CD8-positive, alpha-beta memory T cell (primary cell): ENCODE measurements around the gene MAST3. TPM values are rescaled to one million over a fixed set of nuclear protein-coding genes. Genes with fewer than 3 reads are reported as not detected.

Source experiments
- CTCF ChIA-PET: fragments of 350-600 bp; sonication (Branson Sonifier 250); formaldehyde crosslinking; loops from one replicate; lab custom pipeline; 2021; ENCODE audit warnings: antibody characterized with exemption; lab: Charles Lee
- POLR2A ChIA-PET: fragments of 350-600 bp; sonication (Branson Sonifier 250); formaldehyde crosslinking; loops from one replicate; lab custom pipeline; 2021; ENCODE audit warnings: antibody characterized with exemption; lab: Charles Lee
- DNase-seq, 5 donors: peaks; one replicate each; pipeline versions ENCODE4 v3.0.0 to v3.0.0-alpha.2; 2020 to 2022; ENCODE audit warnings: mixed read lengths in 1 of 5
- H3K27ac ChIP-seq: one replicate; pipeline ENCODE4 v1.7.0; 2013; ENCODE audit warnings: low read depth, mild to moderate bottlenecking, low read length, moderate library complexity
- H3K27me3 ChIP-seq: 2 replicates; pipeline ENCODE4 v1.7.0; 2013; ENCODE audit warnings: low read length, mild to moderate bottlenecking; ENCODE audit not compliant: insufficient read depth, poor library complexity, severe bottlenecking
- H3K36me3 ChIP-seq: 2 replicates; pipeline ENCODE4 v1.7.0; 2013; ENCODE audit warnings: mild to moderate bottlenecking, low read length, moderate library complexity; ENCODE audit not compliant: insufficient read depth
- H3K4me1 ChIP-seq: 2 replicates; pipeline ENCODE4 v1.7.0; 2013; ENCODE audit warnings: mild to moderate bottlenecking, low read length, moderate library complexity; ENCODE audit not compliant: insufficient read depth
- H3K4me3 ChIP-seq: 2 replicates; pipeline ENCODE4 v1.7.0; 2013; ENCODE audit warnings: mild to moderate bottlenecking, low read length
- H3K9me3 ChIP-seq: 2 replicates; pipeline ENCODE4 v1.7.0; 2013; ENCODE audit warnings: mild to moderate bottlenecking, low read length
- H3K27ac Mint-ChIP-seq, 8 donors: one replicate each; pipeline ENCODE4 v1.8.0; 2020 to 2021; ENCODE audit warnings: mixed read lengths in 8 of 8, mild to moderate bottlenecking in 6 of 8, inconsistent platforms in 3 of 8, moderate library complexity in 3 of 8
- H3K27me3 Mint-ChIP-seq, 2 donors: one replicate each; pipeline ENCODE4 v1.8.0; 2020 to 2021; ENCODE audit warnings: mixed read lengths in 2 of 2, mild to moderate bottlenecking in 1 of 2, moderate library complexity in 1 of 2
- H3K36me3 Mint-ChIP-seq, 3 donors: one replicate each; pipeline ENCODE4 v1.8.0; 2020 to 2021; ENCODE audit warnings: mixed read lengths in 3 of 3, inconsistent platforms in 1 of 3, mild to moderate bottlenecking in 1 of 3
- H3K4me1 Mint-ChIP-seq, 3 donors: one replicate each; pipeline ENCODE4 v1.8.0; 2020 to 2021; ENCODE audit warnings: mixed read lengths in 3 of 3, inconsistent platforms in 1 of 3, mild to moderate bottlenecking in 1 of 3
- H3K4me3 Mint-ChIP-seq, 7 donors: one replicate each; pipeline ENCODE4 v1.8.0; 2020 to 2021; ENCODE audit warnings: mixed read lengths in 7 of 7, mild to moderate bottlenecking in 6 of 7, moderate library complexity in 4 of 7, inconsistent platforms in 2 of 7
- H3K9me3 Mint-ChIP-seq, 5 donors: one replicate each; pipeline ENCODE4 v1.8.0; 2020 to 2022; ENCODE audit warnings: mixed read lengths in 5 of 5, mild to moderate bottlenecking in 3 of 5, moderate library complexity in 2 of 5, inconsistent platforms in 1 of 5
- polyA plus RNA-seq: library from polyadenylated mRNA; unstranded; fragments of 300-500 nt; fragmentation: Illumina TruSeq; gene quantifications from one replicate; pipeline ENCODE4 v1.2.3, GENCODE V29; 2021
- total RNA-seq, 2 experiments: library from RNA; stranded (reverse); gene quantifications; one replicate each; pipeline ENCODE4 v1.2.3, GENCODE V29; 2021

Gene MAST3
- total and polyA plus RNA-seq, 3 experiments from 2014 or later: 15.0 to 18.6 (median 15.9) TPM

DNA sequence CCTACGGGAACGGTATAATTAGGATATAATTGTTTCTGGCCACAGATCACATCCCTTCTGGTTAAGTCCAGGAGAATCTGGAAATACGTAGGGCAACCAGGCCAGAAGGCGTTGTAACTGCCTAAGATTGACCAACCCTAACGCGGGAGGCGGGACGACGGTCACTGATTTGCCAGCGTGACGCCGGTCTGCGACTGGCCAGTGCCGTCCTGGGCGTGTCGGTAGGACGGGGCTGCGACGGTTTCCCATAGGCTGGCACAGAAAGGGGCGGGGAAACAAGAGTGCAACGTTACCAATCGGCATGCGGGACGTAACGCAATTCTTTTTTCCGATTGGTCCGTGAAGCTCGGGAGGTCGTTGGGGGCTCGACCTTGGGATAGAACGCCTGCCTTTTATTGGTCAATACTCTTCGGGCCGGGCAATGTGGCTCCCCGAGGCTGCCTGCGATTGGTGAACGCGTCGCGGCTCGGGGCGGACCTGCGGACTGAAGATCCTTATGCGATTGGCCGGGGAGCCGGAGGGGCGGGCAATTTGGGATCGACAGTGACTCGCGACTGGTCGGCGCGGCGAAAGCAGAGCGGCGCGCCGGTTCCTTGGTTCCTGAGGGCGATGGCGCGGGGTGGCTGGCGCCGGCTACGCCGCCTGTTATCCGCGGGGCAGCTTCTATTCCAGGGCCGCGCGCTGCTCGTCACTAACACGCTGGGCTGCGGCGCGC is 95.3 kb downstream of the MAST3 start, which contains the start of gene MPV17L2:
Gene MPV17L2 (plus strand): TSS at position 546 of the 715 bp plus-strand sequence. CDS start 64 bp downstream, at position 610.
- peak within 1 kb of the TSS; percentile 74 for H3K4me3 ChIP-seq
- H3K36me3 ChIP-seq: peaks cover 6% of the 10 kb centered on the region
- peaks cover 16% of the 10 kb centered on the region for H3K4me1 ChIP-seq
- Mint-ChIP-seq H3K9me3 (peaks cover 0 to 2% (median 0%) of the 10 kb centered on the region in 5 donors), H3K36me3 (peaks cover 0 to 24% (median 0%) of the 10 kb centered on the region in 3 donors), H3K27ac (peak within 1 kb of the TSS; percentile 76 to 98 (median 96)), H3K4me3 (peak within 1 kb of the TSS; percentile 82 to 95 (median 89)), H3K4me1 (peaks cover 21 to 28% (median 22%) of the 10 kb centered on the region in 3 donors), H3K27me3 (peaks cover 0 to 3% of the 10 kb centered on the region in 2 donors)
- H3K27me3 ChIP-seq: no peaks in the 10 kb centered on the region
- no peaks in the 10 kb centered on the region for H3K9me3 ChIP-seq
- ChIA-PET POLR2A (interaction anchor here (0.6 to 3.1 kb wide), 10 partner anchors 11 to 159 kb away, joined by 3 to 40 read pairs (median 5); partner anchors contain the start of genes IL12RB1, JUND, LSM4 and RAB3A), CTCF (interaction anchor here (0.7 to 4.5 kb wide), 21 partner anchors 10 to 224 kb away, joined by 3 to 49 read pairs (median 5); partner anchors contain the start of genes IFI30 and RAB3A)
- peak within 1 kb of the TSS; percentile 71 for H3K27ac ChIP-seq
- peak; percentile 98 to 99 (median 99) for DNase-seq

DNA sequence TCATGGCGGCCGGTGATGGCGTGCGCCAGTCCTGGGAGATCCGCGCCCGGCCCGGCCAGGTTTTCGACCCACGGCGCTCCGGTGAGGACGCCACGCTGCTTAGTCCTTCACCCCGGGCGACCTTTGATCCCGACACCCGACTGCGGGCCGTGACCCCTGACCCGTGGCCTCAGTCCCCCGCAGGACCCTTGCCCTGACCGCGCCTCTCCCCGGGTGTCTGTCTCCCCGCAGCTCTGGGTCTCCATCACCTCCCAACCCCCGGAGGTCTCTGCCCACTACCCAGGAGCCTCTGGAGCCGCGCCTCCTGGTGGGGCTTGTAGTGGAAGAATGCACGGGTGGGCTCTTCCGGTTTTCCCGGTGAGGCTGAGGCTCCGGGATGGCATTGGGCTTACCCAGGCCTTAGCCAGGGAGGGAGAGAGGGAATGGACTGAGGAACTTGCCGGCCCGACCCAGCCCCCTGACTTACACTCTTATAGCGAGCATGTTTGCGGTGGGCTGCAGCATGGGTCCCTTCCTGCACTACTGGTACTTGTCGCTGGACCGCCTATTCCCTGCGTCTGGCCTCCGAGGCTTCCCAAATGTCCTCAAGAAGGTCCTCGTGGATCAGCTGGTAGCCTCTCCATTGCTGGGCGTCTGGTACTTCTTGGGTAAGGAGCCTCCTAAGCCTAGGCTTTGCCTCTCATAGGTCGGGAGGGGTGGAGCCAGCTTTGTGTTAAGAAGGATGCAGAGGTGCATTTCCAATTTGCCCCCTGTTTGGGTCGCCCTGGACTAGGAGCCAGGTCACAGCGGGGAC is 96.0 kb downstream of the MAST3 start:
- H3K27ac Mint-ChIP-seq: peak overlapping the region; percentile 76 to 98 (median 95)
- peaks cover 21 to 28% (median 22%) of the 10 kb centered on the region in 3 donors for H3K4me1 Mint-ChIP-seq
- H3K4me3 Mint-ChIP-seq: peak overlapping the region; percentile 82 to 95 (median 89)
- H3K36me3 ChIP-seq: peaks cover 6% of the 10 kb centered on the region
- ChIA-PET CTCF (interaction anchor here (1.4 to 4.5 kb wide), 8 partner anchors 11 to 105 kb away, joined by 4 to 49 read pairs (median 6); partner anchors contain the start of gene RAB3A), POLR2A (interaction anchor here (0.6 to 3.1 kb wide), 9 partner anchors 10 to 158 kb away, joined by 3 to 40 read pairs (median 6); partner anchors contain the start of genes IL12RB1, JUND, LSM4 and RAB3A)
- H3K9me3 ChIP-seq: no peaks in the 10 kb centered on the region
- H3K27me3 Mint-ChIP-seq: peaks cover 0 to 3% of the 10 kb centered on the region in 2 donors
- H3K36me3 Mint-ChIP-seq: peaks cover 0 to 31% (median 4%) of the 10 kb centered on the region in 3 donors
- DNase-seq: no peak
- H3K9me3 Mint-ChIP-seq: peaks cover 0 to 2% (median 0%) of the 10 kb centered on the region in 5 donors
- no peaks in the 10 kb centered on the region for H3K27me3 ChIP-seq
- H3K4me1 ChIP-seq: peaks cover 16% of the 10 kb centered on the region
- peak overlapping the region; percentile 71 for H3K27ac ChIP-seq
- H3K4me3 ChIP-seq: peak overlapping the region; percentile 74

DNA sequence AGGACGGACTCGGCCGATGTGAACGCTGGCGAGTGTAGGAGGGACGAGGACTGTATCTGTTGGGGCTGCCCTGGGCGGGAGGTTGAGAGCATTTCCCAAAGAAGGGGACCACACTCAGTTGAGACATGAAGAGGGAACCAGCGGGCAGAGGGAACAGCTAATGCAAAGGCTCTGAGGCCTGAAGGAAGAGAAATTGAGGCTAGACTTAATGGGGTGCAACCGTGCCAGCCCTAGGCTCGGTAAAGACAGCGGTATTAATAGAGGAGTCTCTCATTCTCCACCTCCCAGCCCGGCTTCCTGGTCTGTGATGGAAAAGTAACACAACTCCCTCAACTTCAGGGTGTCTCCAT is 96.6 kb downstream of the MAST3 start:
- Mint-ChIP-seq H3K4me1 (peaks cover 21 to 28% (median 22%) of the 10 kb centered on the region in 3 donors), H3K27ac (peak overlapping the region in 5 of 8 donors; percentile 56 to 88 (median 78)), H3K36me3 (peaks cover 0 to 37% (median 4%) of the 10 kb centered on the region in 3 donors), H3K9me3 (peaks cover 0 to 2% (median 0%) of the 10 kb centered on the region in 5 donors), H3K27me3 (peaks cover 0 to 3% of the 10 kb centered on the region in 2 donors), H3K4me3 (peak overlapping the region; percentile 82 to 95 (median 89))
- Histone ChIP-seq H3K27me3 (no peaks in the 10 kb centered on the region), H3K4me1 (peaks cover 16% of the 10 kb centered on the region), H3K27ac (peak overlapping the region; percentile 71), H3K9me3 (no peaks in the 10 kb centered on the region), H3K4me3 (peak overlapping the region; percentile 74), H3K36me3 (peaks cover 6% of the 10 kb centered on the region)
- CTCF ChIA-PET: interaction anchor here (1.7 to 4.5 kb wide), 3 partner anchors 11 to 58 kb away, joined by 4 to 24 read pairs (median 6); partner anchors contain the start of gene RAB3A
- no peak for DNase-seq
- POLR2A ChIA-PET: interaction anchor here (1.9 to 3.1 kb wide), 2 partner anchors 9 to 86 kb away, joined by 6 to 40 read pairs; partner anchors contain the start of genes JUND and RAB3A

DNA sequence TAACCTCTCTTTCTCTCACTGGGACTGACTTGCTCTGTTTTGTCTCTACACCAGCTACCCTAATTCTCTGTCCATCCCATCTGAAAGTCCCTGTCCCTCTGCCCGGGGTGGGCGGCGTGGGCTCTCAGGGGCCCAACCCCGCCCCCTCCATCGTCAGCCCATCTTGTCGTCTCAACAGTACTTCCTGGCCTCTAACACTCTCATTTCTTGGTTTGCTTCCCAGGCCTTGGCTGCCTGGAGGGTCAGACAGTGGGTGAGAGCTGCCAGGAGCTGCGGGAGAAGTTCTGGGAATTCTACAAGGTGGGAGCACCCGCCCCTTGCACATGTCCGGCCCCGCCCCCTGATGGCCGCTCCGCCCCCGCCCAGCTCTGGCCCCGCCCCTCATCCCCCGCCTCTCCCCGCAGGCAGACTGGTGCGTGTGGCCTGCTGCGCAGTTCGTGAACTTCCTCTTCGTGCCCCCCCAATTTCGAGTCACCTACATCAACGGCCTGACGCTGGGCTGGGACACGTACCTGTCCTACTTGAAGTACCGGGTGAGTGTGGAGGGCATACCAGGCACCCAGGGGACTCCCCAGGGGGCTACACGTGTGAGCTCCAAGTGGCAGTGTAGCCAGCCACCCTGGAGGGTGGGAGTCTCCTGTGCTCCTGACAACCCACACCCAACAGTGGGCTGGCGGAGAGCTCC is 97.1 kb downstream of the MAST3 start:
- CTCF ChIA-PET: interaction anchor here (1.1 to 4.5 kb wide), 4 partner anchors 10 to 103 kb away, joined by 3 to 24 read pairs (median 5); partner anchors contain the start of gene RAB3A
- Mint-ChIP-seq H3K27me3 (peaks cover 0 to 3% of the 10 kb centered on the region in 2 donors), H3K27ac (peak overlapping the region in 5 of 8 donors; percentile 56 to 80 (median 78)), H3K4me1 (peaks cover 21 to 28% (median 22%) of the 10 kb centered on the region in 3 donors), H3K36me3 (peaks cover 0 to 38% (median 4%) of the 10 kb centered on the region in 3 donors), H3K9me3 (peaks cover 0 to 2% (median 0%) of the 10 kb centered on the region in 5 donors), H3K4me3 (peak overlapping the region; percentile 82 to 95 (median 89))
- H3K36me3 ChIP-seq: peaks cover 6% of the 10 kb centered on the region
- H3K4me1 ChIP-seq: peaks cover 16% of the 10 kb centered on the region
- DNase-seq: peak in 2 of 5 donors; percentile 39 to 60
- H3K27ac ChIP-seq: no peak overlapping the region
- no peaks in the 10 kb centered on the region for H3K27me3 ChIP-seq
- H3K9me3 ChIP-seq: no peaks in the 10 kb centered on the region
- POLR2A ChIA-PET: interaction anchor here (1.9 to 3.1 kb wide), 2 partner anchors 9 to 86 kb away, joined by 6 to 40 read pairs; partner anchors contain the start of genes JUND and RAB3A
- H3K4me3 ChIP-seq: peak overlapping the region; percentile 74

DNA sequence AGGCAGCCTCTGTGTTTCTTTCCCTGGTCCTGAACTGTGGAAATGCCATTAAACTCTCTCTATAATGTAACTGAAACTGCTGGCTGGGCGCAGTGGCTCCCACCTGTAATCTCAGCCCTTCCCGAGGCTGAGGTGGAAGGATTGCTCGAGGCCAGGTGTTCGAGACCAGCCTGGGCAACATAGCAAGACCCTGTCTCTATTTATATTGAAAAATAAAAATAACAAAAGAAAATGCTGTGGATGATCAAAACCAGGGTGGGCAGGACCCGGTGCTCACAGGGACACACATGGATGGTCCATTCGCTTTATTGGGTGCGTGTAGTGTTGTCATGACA is 98.9 kb downstream of the MAST3 start:
- Histone ChIP-seq H3K27me3 (no peaks in the 10 kb centered on the region), H3K27ac (no peak overlapping the region), H3K9me3 (no peaks in the 10 kb centered on the region), H3K36me3 (peaks cover 10% of the 10 kb centered on the region), H3K4me1 (peaks cover 16% of the 10 kb centered on the region), H3K4me3 (no peak overlapping the region)
- ChIA-PET CTCF (no interaction called here), POLR2A (no interaction called here)
- H3K27me3 Mint-ChIP-seq: peaks cover 0 to 3% of the 10 kb centered on the region in 2 donors
- DNase-seq: no peak
- peaks cover 21 to 29% (median 23%) of the 10 kb centered on the region in 3 donors for H3K4me1 Mint-ChIP-seq
- no peak overlapping the region for H3K27ac Mint-ChIP-seq
- H3K4me3 Mint-ChIP-seq: peak overlapping the region in 3 of 7 donors; percentile 19 to 60 (median 31)
- peaks cover under 1 to 42% (median 4%) of the 10 kb centered on the region in 3 donors for H3K36me3 Mint-ChIP-seq
- H3K9me3 Mint-ChIP-seq: peaks cover 0 to 2% (median 0%) of the 10 kb centered on the region in 5 donors

DNA sequence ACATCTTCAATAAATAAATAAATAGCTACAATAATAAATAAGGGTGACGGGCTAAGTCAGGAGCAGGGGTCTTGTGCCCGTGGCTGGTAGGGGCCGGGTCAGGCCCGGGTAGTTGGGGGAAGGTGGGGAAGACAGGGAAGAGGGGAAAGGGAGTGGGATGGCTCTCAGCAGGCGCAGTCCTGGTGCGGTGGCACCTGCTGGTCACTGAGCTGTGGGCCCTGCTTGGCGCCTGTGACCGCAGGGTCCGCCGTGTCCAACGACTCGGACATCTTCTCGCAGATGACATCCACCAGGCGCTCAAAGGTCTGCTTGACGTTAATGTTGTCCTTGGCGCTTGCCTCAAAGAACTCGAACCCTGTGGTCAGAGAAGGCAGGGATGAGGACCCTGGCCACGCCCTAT is 99.7 kb downstream of the MAST3 start:
- Mint-ChIP-seq H3K4me3 (no peak overlapping the region), H3K27ac (no peak overlapping the region), H3K36me3 (peaks cover 2 to 43% (median 4%) of the 10 kb centered on the region in 3 donors), H3K9me3 (peaks cover 0 to 2% (median 0%) of the 10 kb centered on the region in 5 donors), H3K27me3 (peaks cover 0 to 3% of the 10 kb centered on the region in 2 donors), H3K4me1 (peaks cover 20 to 30% (median 22%) of the 10 kb centered on the region in 3 donors)
- no peaks in the 10 kb centered on the region for H3K9me3 ChIP-seq
- H3K4me3 ChIP-seq: no peak overlapping the region
- H3K27me3 ChIP-seq: no peaks in the 10 kb centered on the region
- H3K36me3 ChIP-seq: peaks cover 10% of the 10 kb centered on the region
- no peak overlapping the region for H3K27ac ChIP-seq
- peaks cover 16% of the 10 kb centered on the region for H3K4me1 ChIP-seq
- ChIA-PET POLR2A (interaction anchor here (0.6 kb wide), 2 partner anchors 145 to 196 kb away, joined by 3 to 4 read pairs; no protein-coding TSS in a partner anchor), CTCF (interaction anchor here (2.8 kb wide), 1 partner anchor 55 kb away, joined by 10 read pairs; no protein-coding TSS in a partner anchor)
- no peak for DNase-seq
